ENCODE results near the gene ANKMY1. TPM values are rescaled to one million over a fixed set of nuclear protein-coding genes. Genes with fewer than 3 reads are reported as not detected.

The ANKMY1 gene
- total RNA-seq, 1 experiment from 2014 or later, result 85.7 TPM

DNA sequence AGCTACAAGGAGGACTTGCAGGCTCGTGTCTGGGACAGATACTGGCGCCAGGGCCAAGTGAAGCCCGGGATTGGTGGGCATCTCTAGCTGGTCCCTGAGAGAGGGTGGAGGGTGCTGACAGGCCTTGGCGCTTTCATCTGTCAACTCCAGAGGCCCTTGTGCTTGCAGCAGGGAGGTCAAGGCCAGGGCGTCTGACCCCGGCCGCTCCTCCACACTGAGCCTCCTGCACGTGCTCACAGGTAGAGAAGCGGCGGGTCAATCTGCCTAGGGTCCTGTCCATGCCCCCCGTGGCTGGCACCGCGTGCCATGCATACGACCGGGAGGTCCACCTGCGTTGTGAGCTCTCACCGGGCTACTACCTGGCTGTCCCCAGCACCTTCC is 38.3 kb upstream of the ANKMY1 start:
- TF ChIP-seq EZH2 (IDR thresholded peaks at IDR 0.05; ENCODE audit: low read depth) (no peak), CTCF (conservative IDR thresholded peaks at IDR 0.05) (no peak; the same call in 1 of the 2 replicates)
- peaks cover 14% of the 10 kb centered on the region for H4K20me1 ChIP-seq (ENCODE audit: insufficient read depth)
- no peaks in the 10 kb centered on the region for H3F3A ChIP-seq (ENCODE audit: insufficient read depth, low read depth)
- H3K27ac ChIP-seq, result no peak overlapping the region
- no peak overlapping the region for H3K4me3 ChIP-seq
- no peaks in the 10 kb centered on the region for H3K9me3 ChIP-seq (ENCODE audit: insufficient read depth, low read depth)
- no TSS peak for BruUV-seq (replicated peaks)
- no peaks in the 10 kb centered on the region for H3K27me3 ChIP-seq (ENCODE audit: insufficient read depth, low read depth)
- no peaks in the 10 kb centered on the region; the same call in none of the 2 replicates for H3K79me2 ChIP-seq (ENCODE audit: low read depth)
- CTCF ChIA-PET, result no interaction called here
- POLR2A ChIA-PET (ENCODE audit: unreplicated experiment), result no interaction called here
- intact Hi-C loops (cut with micrococcal nuclease; ENCODE audit: unreplicated experiment), result no loop called here
- 0 out of 2 replicates have a peak, but pooled peaks cover 4% of the 10 kb centered on the region for H3K36me3 ChIP-seq (ENCODE audit: low read depth)
- H3K4me1 ChIP-seq (replicated peaks; ENCODE audit: insufficient read depth), result no peaks in the 10 kb centered on the region
- DNase-seq, result no peak
- H3K4me2 ChIP-seq, result no peak overlapping the region
- H2AFZ ChIP-seq, result no peak overlapping the region
- H3K9me2 ChIP-seq (ENCODE audit: insufficient read depth), result no peaks in the 10 kb centered on the region

DNA sequence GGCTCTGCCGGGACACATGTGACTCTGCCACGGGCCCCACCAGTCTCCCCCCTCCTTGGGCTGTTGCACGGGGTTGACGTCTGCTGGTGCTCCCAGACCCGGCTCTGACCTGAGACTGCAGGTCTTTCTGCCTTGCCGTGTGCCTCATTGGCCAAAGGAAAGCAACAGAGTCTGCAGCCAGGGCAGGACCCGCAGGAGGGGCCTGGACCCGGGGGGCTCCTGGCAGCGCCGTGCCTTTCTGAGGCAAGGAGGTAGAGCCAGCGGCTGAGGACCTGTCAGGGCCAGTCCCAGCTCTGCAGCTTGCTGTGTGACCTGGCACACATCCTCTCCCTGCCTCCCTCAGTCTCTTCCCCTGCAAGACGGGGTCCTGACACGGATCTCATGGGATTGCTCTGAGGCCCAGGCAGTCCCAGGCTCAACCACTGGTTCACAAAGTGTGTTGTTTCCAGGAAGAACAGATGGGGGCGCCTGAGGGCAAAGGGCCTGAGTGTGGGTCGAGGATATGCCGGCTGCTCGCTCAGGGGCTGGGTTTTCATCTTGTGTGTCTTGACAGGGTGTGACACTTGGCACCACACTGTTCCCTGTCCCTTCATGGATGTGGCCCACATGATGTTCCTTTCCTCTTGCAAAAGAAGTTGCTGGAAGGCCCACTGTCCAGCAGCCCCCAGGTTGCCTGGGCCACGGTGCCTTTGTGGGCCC is 37.7 kb upstream of the ANKMY1 start:
- no peak overlapping the region for H3K4me2 ChIP-seq
- no TSS peak for BruUV-seq (replicated peaks)
- TF ChIP-seq CTCF (conservative IDR thresholded peaks at IDR 0.05), result no peak; the same call in 1 of the 2 replicates
- TF ChIP-seq EZH2 (IDR thresholded peaks at IDR 0.05; ENCODE audit: low read depth), result no peak
- intact Hi-C loops (cut with micrococcal nuclease; ENCODE audit: unreplicated experiment), result no loop called here
- H3K4me1 ChIP-seq (replicated peaks; ENCODE audit: insufficient read depth), result no peaks in the 10 kb centered on the region
- no peak overlapping the region for H3K4me3 ChIP-seq
- peaks cover 17% of the 10 kb centered on the region for H4K20me1 ChIP-seq (ENCODE audit: insufficient read depth)
- ChIA-PET CTCF (no interaction called here), POLR2A (ENCODE audit: unreplicated experiment) (no interaction called here)
- H3K9me2 ChIP-seq (ENCODE audit: insufficient read depth), result no peaks in the 10 kb centered on the region
- no peaks in the 10 kb centered on the region for H3F3A ChIP-seq (ENCODE audit: insufficient read depth, low read depth)
- DNase-seq, result no peak
- no peaks in the 10 kb centered on the region for H3K27me3 ChIP-seq (ENCODE audit: insufficient read depth, low read depth)
- no peaks in the 10 kb centered on the region; the same call in none of the 2 replicates for H3K79me2 ChIP-seq (ENCODE audit: low read depth)
- 0 out of 2 replicates have a peak, but pooled peaks cover 4% of the 10 kb centered on the region for H3K36me3 ChIP-seq (ENCODE audit: low read depth)
- no peaks in the 10 kb centered on the region for H3K9me3 ChIP-seq (ENCODE audit: insufficient read depth, low read depth)
- no peak overlapping the region for H3K27ac ChIP-seq
- H2AFZ ChIP-seq, result no peak overlapping the region

DNA sequence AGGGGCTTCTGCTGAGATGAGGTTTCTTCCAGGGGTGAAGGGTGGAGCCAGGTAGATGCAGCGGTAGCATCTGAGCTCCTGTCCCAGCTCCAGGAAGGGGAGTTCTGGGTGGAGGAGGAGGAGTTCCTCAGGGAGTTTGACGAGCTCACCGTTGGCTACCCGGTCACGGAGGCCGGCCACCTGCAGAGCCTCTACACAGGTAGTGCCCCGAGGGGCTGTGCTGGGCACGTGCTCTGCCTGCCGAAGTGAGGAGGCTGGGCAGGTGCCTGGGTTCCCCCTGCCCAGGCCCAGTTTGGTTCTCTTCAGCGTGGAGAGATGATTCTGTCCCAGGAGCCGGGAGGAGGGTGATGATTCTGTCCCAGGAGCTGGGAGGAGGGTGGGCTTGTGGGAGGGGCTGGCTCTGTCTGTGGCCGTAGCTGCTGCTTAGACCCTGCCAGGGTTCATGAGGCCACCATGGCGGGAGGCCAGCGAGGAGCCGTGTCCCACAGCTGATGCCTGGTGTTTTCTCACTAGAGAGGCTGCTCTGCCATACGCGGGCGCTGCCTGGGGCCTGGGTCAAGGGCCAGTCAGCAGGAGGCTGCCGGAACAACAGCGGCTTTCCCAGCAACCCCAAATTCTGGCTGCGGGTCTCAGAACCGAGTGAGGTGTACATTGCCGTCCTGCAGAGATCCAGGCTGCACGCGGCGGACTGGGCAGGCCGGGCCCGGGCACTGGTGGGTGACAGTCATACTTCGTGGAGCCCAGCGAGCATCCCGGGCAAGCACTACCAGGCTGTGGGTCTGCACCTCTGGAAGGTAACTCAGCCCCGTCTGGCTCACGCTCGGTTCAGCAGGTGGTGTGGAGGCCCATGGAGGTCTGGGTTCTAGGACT is 37.0 kb upstream of the ANKMY1 start:
- POLR2A ChIA-PET (ENCODE audit: unreplicated experiment), result no interaction called here
- BruUV-seq (replicated peaks), result no TSS peak
- CTCF ChIA-PET, result no interaction called here
- Histone ChIP-seq H3K4me2 (no peak overlapping the region), H3K27ac (no peak overlapping the region), H4K20me1 (ENCODE audit: insufficient read depth) (peaks cover 17% of the 10 kb centered on the region), H3K9me3 (ENCODE audit: insufficient read depth, low read depth) (no peaks in the 10 kb centered on the region), H3K27me3 (ENCODE audit: insufficient read depth, low read depth) (no peaks in the 10 kb centered on the region), H3K36me3 (ENCODE audit: low read depth) (0 out of 2 replicates have a peak, but pooled peaks cover 4% of the 10 kb centered on the region), H2AFZ (no peak overlapping the region), H3K79me2 (ENCODE audit: low read depth) (peaks cover 4% of the 10 kb centered on the region), H3K9me2 (ENCODE audit: insufficient read depth) (no peaks in the 10 kb centered on the region), H3K4me1 (replicated peaks; ENCODE audit: insufficient read depth) (no peaks in the 10 kb centered on the region), H3F3A (ENCODE audit: insufficient read depth, low read depth) (no peaks in the 10 kb centered on the region), H3K4me3 (no peak overlapping the region)
- intact Hi-C loops (cut with micrococcal nuclease; ENCODE audit: unreplicated experiment), result no loop called here
- no peak for DNase-seq
- no peak for TF ChIP-seq EZH2 (IDR thresholded peaks at IDR 0.05; ENCODE audit: low read depth)
- no peak for TF ChIP-seq CTCF (conservative IDR thresholded peaks at IDR 0.05)
